Liver (tissue), 9 donors: ENCODE data around the gene BTBD9. TPM values are rescaled to one million over a fixed set of nuclear protein-coding genes. Genes with fewer than 3 reads are reported as not detected.
A peak's percentile ranks its signal among the peaks of the same experiment; 100 is the strongest.

ENCODE experiments used
- DNase-seq: peaks from one replicate; pipeline ENCODE4 v3.0.0-alpha.2; 2017; ENCODE audit warnings: low spot score
- H3K27ac ChIP-seq, 2 donors: one replicate each; pipeline ENCODE4 v1.7.0; 2013; ENCODE audit warnings: inconsistent platforms in 2 of 2, low read length in 2 of 2, control low read depth in 1 of 2, low read depth in 1 of 2, mild to moderate bottlenecking in 1 of 2
- H3K27me3 ChIP-seq, 4 donors: one replicate each; pipeline versions ENCODE4 v1.6.1 to v1.7.0; 2013; ENCODE audit warnings: low read length in 3 of 4, inconsistent platforms in 1 of 4, mild to moderate bottlenecking in 1 of 4, moderate library complexity in 1 of 4; ENCODE audit not compliant: control insufficient read depth in 4 of 4, insufficient read depth in 4 of 4
- H3K36me3 ChIP-seq, 4 donors: one replicate each; pipeline versions ENCODE4 v1.6.1 to v1.7.0; 2013; ENCODE audit warnings: low read length in 3 of 4, mild to moderate bottlenecking in 3 of 4, low read depth in 1 of 4, moderate library complexity in 1 of 4; ENCODE audit not compliant: control insufficient read depth in 4 of 4, insufficient read depth in 3 of 4
- H3K4me1 ChIP-seq, 4 donors: one replicate each; pipeline versions ENCODE4 v1.6.1 to v1.7.0; 2013; ENCODE audit warnings: low read length in 3 of 4, mild to moderate bottlenecking in 3 of 4, moderate library complexity in 1 of 4; ENCODE audit not compliant: control insufficient read depth in 4 of 4, insufficient read depth in 4 of 4
- H3K4me3 ChIP-seq, 3 donors: one replicate each; pipeline versions ENCODE4 v1.6.1 to v1.7.0; 2013; ENCODE audit warnings: low read length in 3 of 3, control low read depth in 1 of 3, low read depth in 1 of 3, mild to moderate bottlenecking in 1 of 3
- H3K9ac ChIP-seq, 2 donors: one replicate each; pipeline ENCODE4 v1.7.0; 2013; ENCODE audit warnings: low read length in 2 of 2, mild to moderate bottlenecking in 2 of 2, moderate library complexity in 2 of 2, control low read depth in 1 of 2, low read depth in 1 of 2
- H3K9me3 ChIP-seq, 4 donors: one replicate each; pipeline versions ENCODE4 v1.6.1 to v1.7.0; 2013; ENCODE audit warnings: low read length in 3 of 4; ENCODE audit not compliant: control insufficient read depth in 4 of 4
- EGR1 ChIP-seq, 2 donors: IDR thresholded peaks; 2 replicates each; pipeline ENCODE4 v1.6.1; 2016 to 2018; ENCODE audit warnings: antibody characterized with exemption in 2 of 2, low read depth in 2 of 2
- FOXA2 ChIP-seq: IDR thresholded peaks from 2 replicates; pipeline ENCODE4 v1.6.1; 2016; ENCODE audit warnings: antibody characterized with exemption
- HNF4A ChIP-seq, 2 donors: conservative IDR thresholded peaks; 2 replicates each; pipeline ENCODE4 v1.6.1; 2016; ENCODE audit warnings: antibody characterized with exemption in 2 of 2, mild to moderate bottlenecking in 2 of 2
- HNF4G ChIP-seq: IDR thresholded peaks from 2 replicates; pipeline ENCODE4 v1.6.1; 2016; ENCODE audit warnings: antibody characterized with exemption
- JUND ChIP-seq, 2 donors: IDR thresholded peaks; 2 replicates each; pipeline ENCODE4 v1.6.1; 2016; ENCODE audit warnings: antibody characterized with exemption in 2 of 2
- NR2F2 ChIP-seq: IDR thresholded peaks from 2 replicates; pipeline ENCODE4 v1.6.1; 2016; ENCODE audit warnings: antibody characterized with exemption
- RAD21 ChIP-seq, 2 donors: IDR thresholded peaks; 2 replicates each; pipeline ENCODE4 v1.6.1; 2016; ENCODE audit warnings: antibody characterized with exemption in 2 of 2, mild to moderate bottlenecking in 2 of 2
- RXRA ChIP-seq, 2 donors: IDR thresholded peaks; 2 replicates each; pipeline ENCODE4 v1.6.1; 2017 to 2018; ENCODE audit warnings: antibody characterized with exemption in 2 of 2, mild to moderate bottlenecking in 1 of 2
- SP1 ChIP-seq: IDR thresholded peaks from 2 replicates; pipeline ENCODE4 v1.6.1; 2018; ENCODE audit warnings: antibody characterized with exemption, mild to moderate bottlenecking
- TAF1 ChIP-seq: conservative IDR thresholded peaks from 2 replicates; pipeline ENCODE4 v1.6.1; 2016; ENCODE audit warnings: antibody characterized with exemption, mild to moderate bottlenecking
- WGBS: extraction: QIAGEN DNeasy Blood & Tissue Kit; methylation state at CpG from one replicate; pipeline ENCODE4 v1.1.7; 2013; 5-methylcytosine and 5-hydroxymethylcytosine counted together
- polyA plus RNA-seq, 2 donors: library from polyadenylated mRNA; stranded (reverse) in 1 of 2; unstranded in 1 of 2; fragments of 200-250 nt in 1 of 2; fragments of >200 nt in 1 of 2; fragmentation: Nextera tagmentation in 1 of 2; extraction: Ambion mirVana in 1 of 2; gene quantifications; one replicate each; pipeline versions ENCODE4 v1.2.1 to v1.2.3, GENCODE V29; 2013 to 2015
- total RNA-seq, 2 donors: library from RNA; depleted of rRNA; stranded (reverse); fragments of >200 nt; gene quantifications; one replicate each; pipeline ENCODE4 v1.2.3, GENCODE V29; 2014
- TF ChIP-seq, protein P1 (sequence below): IDR thresholded peaks from 2 replicates; pipeline ENCODE4 v1.6.1; 2016; ENCODE audit warnings: antibody characterized with exemption
- TF ChIP-seq, protein P2 (sequence below): IDR thresholded peaks from 2 replicates; pipeline ENCODE4 v1.6.1; 2016; ENCODE audit warnings: antibody characterized with exemption
- TF ChIP-seq, protein P3 (sequence below): IDR thresholded peaks from 2 replicates; pipeline ENCODE4 v1.6.1; 2016; ENCODE audit warnings: antibody characterized with exemption
- TF ChIP-seq, protein P4 (sequence below): fragments of 150-350 bp; IDR thresholded peaks from 2 replicates; pipeline ENCODE4 v1.5.1; 2017; ENCODE audit warnings: improper control_type of control experiment, low read depth, low read length; ENCODE audit not compliant: missing input control
- TF ChIP-seq, protein P5 (sequence below): IDR thresholded peaks from 2 replicates; pipeline ENCODE4 v1.6.1; 2016; ENCODE audit warnings: antibody characterized with exemption, mild to moderate bottlenecking
- donor health status: healthy.
- donor health status: healthy.
- donor health status: healthy.
- donor health status: healthy.
- donor health status: healthy.

BTBD9 gene
- total and polyA plus RNA-seq, 4 donors, result 2.0 to 12.4 (median 5.7) TPM

DNA sequence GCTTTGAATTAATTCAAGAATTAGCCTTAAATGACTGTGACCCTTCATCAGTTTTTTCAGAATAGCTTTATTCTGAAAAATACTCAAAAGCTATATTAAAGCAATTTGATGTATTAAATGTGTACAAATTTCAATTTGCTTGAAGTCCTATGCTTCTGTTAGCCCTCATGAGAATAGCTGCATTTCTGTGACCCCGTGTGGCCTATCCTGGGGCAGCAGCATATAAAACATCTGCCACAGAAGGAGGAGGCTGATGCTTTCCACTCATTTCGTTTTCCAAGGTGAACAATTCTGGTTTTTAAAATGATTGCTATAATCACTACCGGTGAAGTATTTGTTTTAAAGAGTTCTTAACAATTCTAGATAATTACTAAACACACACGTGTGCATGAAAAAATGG, 360.3 kb downstream of the BTBD9 start:
- Histone ChIP-seq H3K4me1 (no peaks in the 10 kb centered on the region), H3K27me3 (no peaks in the 10 kb centered on the region), H3K9me3 (no peaks in the 10 kb centered on the region), H3K27ac (no peak overlapping the region), H3K9ac (no peak overlapping the region), H3K36me3 (no peaks in the 10 kb centered on the region), H3K4me3 (no peak overlapping the region)
- WGBS, result 88% methylated on average over 4 of the region's 4 CpGs
- TF ChIP-seq SP1 (no peak), HNF4G (no peak), NR2F2 (no peak), TAF1 (no peak), EGR1 (IDR thresholded peaks at IDR 0.05; ENCODE audit: low read depth in 2 of 2) (no peak), RAD21 (IDR thresholded peaks at IDR 0.05) (peak in 1 of 2 donors; percentile 35)
- TF ChIP-seq, protein P1, sequence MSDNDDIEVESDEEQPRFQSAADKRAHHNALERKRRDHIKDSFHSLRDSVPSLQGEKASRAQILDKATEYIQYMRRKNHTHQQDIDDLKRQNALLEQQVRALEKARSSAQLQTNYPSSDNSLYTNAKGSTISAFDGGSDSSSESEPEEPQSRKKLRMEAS, result no peak
- TF ChIP-seq, protein P2, sequence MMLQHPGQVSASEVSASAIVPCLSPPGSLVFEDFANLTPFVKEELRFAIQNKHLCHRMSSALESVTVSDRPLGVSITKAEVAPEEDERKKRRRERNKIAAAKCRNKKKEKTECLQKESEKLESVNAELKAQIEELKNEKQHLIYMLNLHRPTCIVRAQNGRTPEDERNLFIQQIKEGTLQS, result no peak
- TF ChIP-seq, protein P3, sequence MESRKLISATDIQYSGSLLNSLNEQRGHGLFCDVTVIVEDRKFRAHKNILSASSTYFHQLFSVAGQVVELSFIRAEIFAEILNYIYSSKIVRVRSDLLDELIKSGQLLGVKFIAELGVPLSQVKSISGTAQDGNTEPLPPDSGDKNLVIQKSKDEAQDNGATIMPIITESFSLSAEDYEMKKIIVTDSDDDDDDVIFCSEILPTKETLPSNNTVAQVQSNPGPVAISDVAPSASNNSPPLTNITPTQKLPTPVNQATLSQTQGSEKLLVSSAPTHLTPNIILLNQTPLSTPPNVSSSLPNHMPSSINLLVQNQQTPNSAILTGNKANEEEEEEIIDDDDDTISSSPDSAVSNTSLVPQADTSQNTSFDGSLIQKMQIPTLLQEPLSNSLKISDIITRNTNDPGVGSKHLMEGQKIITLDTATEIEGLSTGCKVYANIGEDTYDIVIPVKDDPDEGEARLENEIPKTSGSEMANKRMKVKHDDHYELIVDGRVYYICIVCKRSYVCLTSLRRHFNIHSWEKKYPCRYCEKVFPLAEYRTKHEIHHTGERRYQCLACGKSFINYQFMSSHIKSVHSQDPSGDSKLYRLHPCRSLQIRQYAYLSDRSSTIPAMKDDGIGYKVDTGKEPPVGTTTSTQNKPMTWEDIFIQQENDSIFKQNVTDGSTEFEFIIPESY, result no peak
- DNase-seq, result no peak

DNA sequence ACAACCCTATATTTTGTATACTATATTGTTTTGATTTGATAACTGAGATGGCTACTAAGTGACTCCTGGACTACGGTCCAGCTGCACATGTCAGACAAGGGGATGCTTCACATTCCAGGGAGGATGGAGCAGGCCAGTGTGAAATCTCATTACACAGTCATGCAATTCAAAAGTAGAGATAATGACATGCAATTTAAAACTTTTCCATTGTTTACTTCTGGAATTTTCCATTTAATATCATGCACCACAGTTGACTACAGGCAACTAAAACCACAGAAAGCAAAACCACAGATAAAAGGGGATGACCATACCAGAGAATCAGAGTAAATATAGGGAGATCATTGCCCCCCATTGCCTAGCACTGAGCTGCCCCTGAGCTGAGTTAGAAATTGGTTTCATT, 366.4 kb downstream of the BTBD9 start:
- Histone ChIP-seq H3K27me3 (no peaks in the 10 kb centered on the region), H3K27ac (no peak overlapping the region), H3K36me3 (no peaks in the 10 kb centered on the region), H3K4me1 (no peaks in the 10 kb centered on the region), H3K4me3 (no peak overlapping the region), H3K9ac (no peak overlapping the region), H3K9me3 (no peaks in the 10 kb centered on the region)
- WGBS, result 90% methylated on average over 1 of the region's 1 CpG
- TF ChIP-seq, protein P4, sequence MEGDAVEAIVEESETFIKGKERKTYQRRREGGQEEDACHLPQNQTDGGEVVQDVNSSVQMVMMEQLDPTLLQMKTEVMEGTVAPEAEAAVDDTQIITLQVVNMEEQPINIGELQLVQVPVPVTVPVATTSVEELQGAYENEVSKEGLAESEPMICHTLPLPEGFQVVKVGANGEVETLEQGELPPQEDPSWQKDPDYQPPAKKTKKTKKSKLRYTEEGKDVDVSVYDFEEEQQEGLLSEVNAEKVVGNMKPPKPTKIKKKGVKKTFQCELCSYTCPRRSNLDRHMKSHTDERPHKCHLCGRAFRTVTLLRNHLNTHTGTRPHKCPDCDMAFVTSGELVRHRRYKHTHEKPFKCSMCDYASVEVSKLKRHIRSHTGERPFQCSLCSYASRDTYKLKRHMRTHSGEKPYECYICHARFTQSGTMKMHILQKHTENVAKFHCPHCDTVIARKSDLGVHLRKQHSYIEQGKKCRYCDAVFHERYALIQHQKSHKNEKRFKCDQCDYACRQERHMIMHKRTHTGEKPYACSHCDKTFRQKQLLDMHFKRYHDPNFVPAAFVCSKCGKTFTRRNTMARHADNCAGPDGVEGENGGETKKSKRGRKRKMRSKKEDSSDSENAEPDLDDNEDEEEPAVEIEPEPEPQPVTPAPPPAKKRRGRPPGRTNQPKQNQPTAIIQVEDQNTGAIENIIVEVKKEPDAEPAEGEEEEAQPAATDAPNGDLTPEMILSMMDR, result no peak
- TF ChIP-seq FOXA2, result no peak
- TF ChIP-seq RXRA (IDR thresholded peaks at IDR 0.05), result peak in 1 of 2 donors; percentile 7
- TF ChIP-seq EGR1 (IDR thresholded peaks at IDR 0.05; ENCODE audit: low read depth in 2 of 2), result no peak
- TF ChIP-seq, protein P2, result no peak
- no peak for TF ChIP-seq HNF4A (conservative IDR thresholded peaks at IDR 0.05)
- no peak for TF ChIP-seq JUND (IDR thresholded peaks at IDR 0.05)
- TF ChIP-seq TAF1, result no peak
- no peak for TF ChIP-seq RAD21 (IDR thresholded peaks at IDR 0.05)
- peak; percentile 30 for TF ChIP-seq SP1
- TF ChIP-seq, protein P1, result no peak
- TF ChIP-seq, protein P5, sequence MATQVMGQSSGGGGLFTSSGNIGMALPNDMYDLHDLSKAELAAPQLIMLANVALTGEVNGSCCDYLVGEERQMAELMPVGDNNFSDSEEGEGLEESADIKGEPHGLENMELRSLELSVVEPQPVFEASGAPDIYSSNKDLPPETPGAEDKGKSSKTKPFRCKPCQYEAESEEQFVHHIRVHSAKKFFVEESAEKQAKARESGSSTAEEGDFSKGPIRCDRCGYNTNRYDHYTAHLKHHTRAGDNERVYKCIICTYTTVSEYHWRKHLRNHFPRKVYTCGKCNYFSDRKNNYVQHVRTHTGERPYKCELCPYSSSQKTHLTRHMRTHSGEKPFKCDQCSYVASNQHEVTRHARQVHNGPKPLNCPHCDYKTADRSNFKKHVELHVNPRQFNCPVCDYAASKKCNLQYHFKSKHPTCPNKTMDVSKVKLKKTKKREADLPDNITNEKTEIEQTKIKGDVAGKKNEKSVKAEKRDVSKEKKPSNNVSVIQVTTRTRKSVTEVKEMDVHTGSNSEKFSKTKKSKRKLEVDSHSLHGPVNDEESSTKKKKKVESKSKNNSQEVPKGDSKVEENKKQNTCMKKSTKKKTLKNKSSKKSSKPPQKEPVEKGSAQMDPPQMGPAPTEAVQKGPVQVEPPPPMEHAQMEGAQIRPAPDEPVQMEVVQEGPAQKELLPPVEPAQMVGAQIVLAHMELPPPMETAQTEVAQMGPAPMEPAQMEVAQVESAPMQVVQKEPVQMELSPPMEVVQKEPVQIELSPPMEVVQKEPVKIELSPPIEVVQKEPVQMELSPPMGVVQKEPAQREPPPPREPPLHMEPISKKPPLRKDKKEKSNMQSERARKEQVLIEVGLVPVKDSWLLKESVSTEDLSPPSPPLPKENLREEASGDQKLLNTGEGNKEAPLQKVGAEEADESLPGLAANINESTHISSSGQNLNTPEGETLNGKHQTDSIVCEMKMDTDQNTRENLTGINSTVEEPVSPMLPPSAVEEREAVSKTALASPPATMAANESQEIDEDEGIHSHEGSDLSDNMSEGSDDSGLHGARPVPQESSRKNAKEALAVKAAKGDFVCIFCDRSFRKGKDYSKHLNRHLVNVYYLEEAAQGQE, result no peak
- DNase-seq, result no peak
